H9 (cell line): ENCODE data around the gene BLTP3B. TPM values are rescaled to one million over a fixed set of nuclear protein-coding genes. Genes with fewer than 3 reads are reported as not detected.

Experiments
- DNase-seq: peaks from one replicate; pipeline ENCODE4 v3.0.0-alpha.2; 2017
- H2AFZ ChIP-seq: one replicate; pipeline ENCODE4 v1.6.1; 2013; ENCODE audit warnings: mild to moderate bottlenecking, low read length, control low read depth, moderate library complexity
- H2AK5ac ChIP-seq: 2 replicates; pipeline ENCODE4 v1.6.1; 2013; ENCODE audit warnings: low read length, control low read depth, mixed read lengths; ENCODE audit not compliant: insufficient read length
- H2BK120ac ChIP-seq: one replicate; pipeline ENCODE4 v1.6.1; 2013; ENCODE audit warnings: low read depth, mild to moderate bottlenecking, low read length, control low read depth, inconsistent platforms; ENCODE audit not compliant: poor library complexity, severe bottlenecking
- H2BK12ac ChIP-seq: 2 replicates; pipeline ENCODE4 v1.6.1; 2013; ENCODE audit warnings: low read length, control low read depth, mixed read lengths, low read depth; ENCODE audit not compliant: insufficient read length
- H2BK15ac ChIP-seq: 2 replicates; pipeline ENCODE4 v1.6.1; 2013; ENCODE audit warnings: low read depth, low read length, control low read depth
- H2BK20ac ChIP-seq: one replicate; pipeline ENCODE4 v1.6.1; 2013; ENCODE audit warnings: low read depth, mild to moderate bottlenecking, low read length, control low read depth, inconsistent platforms; ENCODE audit not compliant: poor library complexity, severe bottlenecking
- H2BK5ac ChIP-seq: 2 replicates; pipeline ENCODE4 v1.6.1; 2013; ENCODE audit warnings: low read length, control low read depth, mixed read lengths; ENCODE audit not compliant: insufficient read length
- H3K14ac ChIP-seq: 2 replicates; pipeline ENCODE4 v1.6.1; 2013; ENCODE audit warnings: low read length, control low read depth; ENCODE audit not compliant: insufficient read depth
- H3K18ac ChIP-seq: 2 replicates; pipeline ENCODE4 v1.6.1; 2013; ENCODE audit warnings: low read depth, mild to moderate bottlenecking, mixed read lengths, low read length, control low read depth; ENCODE audit not compliant: insufficient read length
- H3K23ac ChIP-seq: 2 replicates; pipeline ENCODE4 v1.6.1; 2013; ENCODE audit warnings: low read length, control low read depth, mixed read lengths, low read depth; ENCODE audit not compliant: insufficient read length
- H3K23me2 ChIP-seq: 2 replicates; pipeline ENCODE4 v1.6.1; 2013; ENCODE audit warnings: low read depth, mild to moderate bottlenecking, mixed read lengths, low read length, control low read depth; ENCODE audit not compliant: insufficient read length, poor library complexity, severe bottlenecking
- H3K27ac ChIP-seq: 2 replicates; pipeline ENCODE4 v1.5.1; 2013; ENCODE audit warnings: low read length, control low read depth, mixed read lengths, low read depth; ENCODE audit not compliant: insufficient read length
- H3K27me3 ChIP-seq: 2 replicates; pipeline ENCODE4 v1.6.1; 2013; ENCODE audit warnings: low read length, control low read depth, inconsistent platforms; ENCODE audit not compliant: insufficient read depth
- H3K4ac ChIP-seq: 2 replicates; pipeline ENCODE4 v1.6.1; 2013; ENCODE audit warnings: low read depth, mild to moderate bottlenecking, control low read depth, inconsistent platforms, low read length, moderate library complexity
- H3K4me1 ChIP-seq: 2 replicates; pipeline ENCODE4 v1.6.1; 2013; ENCODE audit warnings: low read length, control low read depth, inconsistent platforms; ENCODE audit not compliant: insufficient read depth
- H3K4me2 ChIP-seq: 2 replicates; pipeline ENCODE4 v1.6.1; 2013; ENCODE audit warnings: low read length, control low read depth, mixed read lengths; ENCODE audit not compliant: insufficient read length, insufficient read depth
- H3K56ac ChIP-seq: 2 replicates; pipeline ENCODE4 v1.6.1; 2013; ENCODE audit warnings: low read depth, mild to moderate bottlenecking, mixed read lengths, low read length, control low read depth; ENCODE audit not compliant: insufficient read length
- H3K79me1 ChIP-seq: 2 replicates; pipeline ENCODE4 v1.6.1; 2013; ENCODE audit warnings: low read depth, mild to moderate bottlenecking, moderate library complexity, low read length, control low read depth, inconsistent platforms; ENCODE audit not compliant: insufficient read depth, poor library complexity, severe bottlenecking
- H3K79me2 ChIP-seq: 2 replicates; pipeline ENCODE4 v1.6.1; 2013; ENCODE audit warnings: low read length, control low read depth, inconsistent platforms; ENCODE audit not compliant: insufficient read depth
- H3K9ac ChIP-seq: 2 replicates; pipeline ENCODE4 v1.6.1; 2013; ENCODE audit warnings: low read length, control low read depth, mixed read lengths; ENCODE audit not compliant: insufficient read length; ENCODE audit errors: extremely low read depth
- H3K9me3 ChIP-seq: one replicate; pipeline ENCODE4 v1.6.1; 2013; ENCODE audit warnings: low read depth, low read length, inconsistent platforms; ENCODE audit not compliant: control insufficient read depth
- H3T11ph ChIP-seq: one replicate; pipeline ENCODE4 v1.6.1; 2013; ENCODE audit warnings: mild to moderate bottlenecking, low read length, control low read depth, inconsistent platforms
- H4K20me1 ChIP-seq: one replicate; pipeline ENCODE4 v1.6.1; 2013; ENCODE audit not compliant: control insufficient read depth, insufficient read length, insufficient read depth
- H4K5ac ChIP-seq: 2 replicates; pipeline ENCODE4 v1.6.1; 2013; ENCODE audit warnings: low read depth, mild to moderate bottlenecking, mixed read lengths, low read length, control low read depth; ENCODE audit not compliant: insufficient read length
- H4K8ac ChIP-seq: replicated peaks from 2 replicates; pipeline ENCODE4 v1.6.1; 2013; ENCODE audit warnings: low read length, control low read depth, mixed read lengths, low read depth; ENCODE audit not compliant: insufficient read length
- H4K91ac ChIP-seq: 2 replicates; pipeline ENCODE4 v1.6.1; 2013; ENCODE audit warnings: low read depth, mild to moderate bottlenecking, moderate library complexity, mixed read lengths, low read length, control low read depth; ENCODE audit not compliant: insufficient read length
- H3K27ac Mint-ChIP-seq, 3 experiments: 2 replicates in 2 of 3; 3 replicates in 1 of 3; pipeline ENCODE4 v1.8.0; 2020 to 2021; ENCODE audit warnings: mixed read lengths in 3 of 3, mild to moderate bottlenecking in 1 of 3, moderate library complexity in 1 of 3
- H3K27me3 Mint-ChIP-seq: 2 replicates; pipeline ENCODE4 v1.8.0; 2021; ENCODE audit warnings: low read depth, mild to moderate bottlenecking, moderate library complexity, mixed read lengths
- H3K36me3 Mint-ChIP-seq, 3 experiments: 2 replicates in 2 of 3; 3 replicates in 1 of 3; pipeline ENCODE4 v1.8.0; 2020 to 2021; ENCODE audit warnings: low read depth in 3 of 3, mixed read lengths in 3 of 3; ENCODE audit not compliant: insufficient read depth in 1 of 3
- H3K4me1 Mint-ChIP-seq, 2 experiments: 2 replicates each; pipeline ENCODE4 v1.8.0; 2020; ENCODE audit warnings: mixed read lengths in 2 of 2
- H3K4me3 Mint-ChIP-seq, 2 experiments: 2 replicates in 1 of 2; 3 replicates in 1 of 2; pipeline ENCODE4 v1.8.0; 2020 to 2021; ENCODE audit warnings: mild to moderate bottlenecking in 2 of 2, mixed read lengths in 2 of 2, moderate library complexity in 1 of 2
- H3K9me3 Mint-ChIP-seq, 2 experiments: 2 replicates in 1 of 2; 3 replicates in 1 of 2; pipeline ENCODE4 v1.8.0; 2020; ENCODE audit warnings: mild to moderate bottlenecking in 2 of 2, mixed read lengths in 2 of 2, moderate library complexity in 1 of 2
- CTCF ChIP-seq: fragments of 200-600 bp; sonication (generic); conservative IDR thresholded peaks from 3 replicates; pipeline ENCODE4 v1.8.0; 2021; ENCODE audit warnings: antibody characterized with exemption, mild to moderate bottlenecking
- WGBS: extraction: QIAGEN DNeasy Blood & Tissue Kit; methylation state at CpG from one replicate; pipeline ENCODE4 v1.1.7; 2013; ENCODE audit warnings: missing lambda C conversion rate, low lambda C conversion rate, mixed read lengths; ENCODE audit not compliant: insufficient read length; ENCODE audit errors: extremely low coverage; 5-methylcytosine and 5-hydroxymethylcytosine counted together
- total RNA-seq: library from RNA; stranded (reverse); gene quantifications from 2 replicates; pipeline ENCODE4 v1.2.1, GENCODE V29; 2021

BLTP3B gene
- total RNA-seq, 1 experiment from 2014 or later = 20.7 TPM

DNA sequence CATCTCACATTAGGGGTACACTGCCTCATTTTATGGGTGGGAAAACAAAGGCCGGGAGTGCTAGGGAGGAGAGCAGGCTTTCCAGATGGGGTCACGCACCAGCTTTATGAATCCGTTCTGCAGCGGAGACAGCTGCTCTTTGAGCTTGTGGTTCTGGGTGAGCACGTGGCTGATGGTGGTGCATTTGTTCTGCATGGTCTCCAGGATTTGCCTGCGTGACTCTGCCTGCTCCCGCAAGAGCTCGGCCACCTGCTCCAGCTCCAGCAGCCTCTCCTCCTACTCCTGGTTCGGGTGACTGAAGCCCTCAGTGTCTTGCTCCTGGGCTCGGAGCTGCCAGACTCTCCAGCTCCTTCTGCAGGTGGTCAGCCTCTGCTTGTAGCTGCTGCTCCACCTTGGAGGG, 23.6 kb upstream of the BLTP3B start:
- no peak overlapping the region for H3K14ac ChIP-seq
- Mint-ChIP-seq H3K27me3 (no peaks in the 10 kb centered on the region), H3K4me1 (peaks cover 29 to 45% of the 10 kb centered on the region in 2 experiments), H3K9me3 (peaks cover 2 to 8% of the 10 kb centered on the region in 2 experiments; a peak in 4 of 5 replicates), H3K4me3 (no peak overlapping the region), H3K27ac (no peak overlapping the region), H3K36me3 (peaks cover 20 to 36% (median 28%) of the 10 kb centered on the region in 3 experiments)
- no peak for TF ChIP-seq CTCF
- no peak overlapping the region for H2BK20ac ChIP-seq
- no peaks in the 10 kb centered on the region for H4K20me1 ChIP-seq
- no peak for DNase-seq
- no peak overlapping the region for H4K91ac ChIP-seq
- no peaks in the 10 kb centered on the region; the same call in 1 of the 2 replicates for H3K4me1 ChIP-seq
- H2BK120ac ChIP-seq = no peak overlapping the region
- no peak overlapping the region for H3K23ac ChIP-seq
- H2BK15ac ChIP-seq = no peak overlapping the region
- no peak overlapping the region for H3K18ac ChIP-seq
- no peak overlapping the region for H4K8ac ChIP-seq
- no peaks in the 10 kb centered on the region for H3K9me3 ChIP-seq
- no peak overlapping the region for H3T11ph ChIP-seq
- no CpG with 5 or more reads among the region's 10 CpGs for WGBS
- H3K56ac ChIP-seq = no peak overlapping the region
- no peak overlapping the region for H2AK5ac ChIP-seq
- no peaks in the 10 kb centered on the region for H3K23me2 ChIP-seq
- H3K9ac ChIP-seq = no peak overlapping the region
- no peak overlapping the region for H2AFZ ChIP-seq
- H2BK12ac ChIP-seq = no peak overlapping the region
- no peaks in the 10 kb centered on the region; the same call in 1 of the 2 replicates for H3K79me2 ChIP-seq
- no peak overlapping the region for H2BK5ac ChIP-seq
- H3K27me3 ChIP-seq = no peaks in the 10 kb centered on the region
- H3K27ac ChIP-seq = no peak overlapping the region
- H3K79me1 ChIP-seq = no peaks in the 10 kb centered on the region
- no peak overlapping the region for H4K5ac ChIP-seq
- no peak overlapping the region for H3K4me2 ChIP-seq
- H3K4ac ChIP-seq = no peak overlapping the region
